Measurements from ENCODE around the gene CTCF.

Gene CTCF

DNA sequence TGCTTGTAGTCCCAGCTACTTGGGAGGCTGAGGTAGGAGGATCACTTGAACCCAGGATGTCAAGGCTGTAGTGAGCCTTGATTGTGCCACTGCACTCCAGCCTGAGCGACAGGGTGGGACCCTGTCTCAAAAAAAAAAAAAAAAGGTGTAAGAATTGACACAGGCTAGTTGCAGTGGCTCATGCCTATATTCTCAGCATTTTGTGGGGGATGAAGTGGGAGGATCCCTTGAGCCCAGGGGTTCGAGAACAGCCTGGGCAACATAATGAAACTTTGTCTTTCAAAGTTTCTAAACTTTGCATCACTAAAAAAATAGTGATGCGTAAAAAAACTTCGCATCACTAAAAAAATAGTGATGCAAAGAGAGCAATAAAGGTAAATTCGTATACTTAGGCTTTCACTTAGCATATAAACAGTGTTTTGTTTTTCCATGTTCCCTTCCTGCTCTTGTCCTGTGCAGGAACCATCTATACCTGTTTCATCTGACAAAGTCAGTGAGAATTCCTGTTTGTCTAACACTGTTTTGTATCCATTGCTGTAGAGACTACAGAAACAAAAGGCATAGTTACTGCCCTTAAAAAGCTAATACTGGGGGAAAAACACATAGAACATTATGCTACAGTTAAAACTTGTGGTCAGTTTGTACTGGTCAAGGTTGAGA lies 32.1 kb downstream of the CTCF start:
- DNase-seq: no peak

DNA sequence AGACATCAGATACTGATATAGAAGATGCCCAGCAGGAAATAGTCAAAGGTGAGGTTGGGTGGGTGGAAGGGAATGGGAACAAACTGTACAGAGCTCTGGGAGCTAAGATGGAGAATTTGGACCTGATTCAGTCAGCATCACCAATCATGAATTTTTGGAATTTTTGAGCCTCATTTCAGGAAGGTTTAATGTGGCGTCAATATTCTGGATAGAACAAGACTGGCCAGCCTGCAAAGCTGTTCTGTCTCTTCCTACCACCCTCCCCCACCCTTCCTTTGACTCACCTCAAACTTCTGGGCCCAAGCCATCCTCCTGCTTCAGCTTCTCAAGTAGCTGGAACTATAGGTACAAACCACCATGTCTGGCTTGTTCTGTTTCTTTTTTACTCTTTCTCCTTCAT lies 32.6 kb downstream of the CTCF start:
- no peak for DNase-seq

DNA sequence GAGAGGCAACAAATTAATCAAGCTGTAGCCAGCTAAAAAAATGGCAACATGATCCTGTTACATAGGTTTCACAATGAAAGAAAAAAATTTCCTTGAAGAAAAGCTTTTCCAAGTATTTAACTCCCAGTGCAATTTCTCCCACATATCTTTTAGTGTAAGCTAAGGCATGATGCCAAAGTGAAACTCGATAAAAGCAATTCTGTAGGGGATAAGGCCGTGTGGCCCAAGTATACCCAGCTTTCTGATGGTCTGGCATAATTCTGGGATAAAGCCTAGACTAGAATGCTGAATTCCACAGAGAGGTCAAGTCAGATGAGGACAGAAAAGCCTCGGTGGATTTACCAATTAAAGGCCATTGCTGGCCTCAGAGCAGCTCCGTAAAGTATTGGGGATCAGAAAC lies 36.2 kb downstream of the CTCF start:
- DNase-seq: no peak

DNA sequence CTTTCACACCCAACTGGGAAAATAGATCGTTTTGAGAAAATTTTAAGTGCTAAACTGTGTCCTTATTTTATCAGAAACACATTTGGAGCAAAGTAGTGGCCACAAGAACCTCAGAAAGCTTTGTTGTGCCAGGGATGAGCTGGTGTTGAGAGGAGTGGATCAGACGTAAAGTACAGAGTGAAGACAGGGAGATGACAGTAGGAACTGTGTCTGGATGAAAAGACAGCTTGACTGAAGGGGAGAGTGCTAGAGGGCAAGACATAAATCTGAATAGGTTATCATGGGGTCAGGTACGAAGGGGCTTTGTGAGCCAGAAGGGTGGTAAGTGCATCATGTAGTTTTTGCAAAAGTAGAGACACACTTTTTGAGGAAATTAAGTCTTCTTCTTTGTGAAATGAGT lies 43.3 kb downstream of the CTCF start:
- DNase-seq: no peak

DNA sequence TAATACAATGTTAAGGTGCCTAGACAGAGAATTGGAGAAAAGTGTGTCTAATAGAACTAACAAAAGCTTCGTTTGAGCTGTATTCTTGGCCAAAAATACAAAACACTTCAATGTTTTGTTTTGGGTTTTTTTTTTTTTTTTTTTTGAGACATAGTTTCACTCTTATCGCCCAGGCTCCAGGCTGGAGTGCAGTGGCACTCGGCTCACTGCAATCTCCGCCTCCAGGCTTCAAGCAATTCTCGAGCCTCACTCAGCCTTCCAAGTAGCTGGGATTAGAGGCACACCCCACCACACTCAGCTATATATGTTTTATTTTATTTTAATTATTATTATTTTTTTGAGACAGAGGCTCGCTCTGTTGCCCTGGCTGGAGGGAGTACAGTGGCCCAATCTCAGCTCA lies 44.3 kb downstream of the CTCF start:
- no peak for DNase-seq

DNA sequence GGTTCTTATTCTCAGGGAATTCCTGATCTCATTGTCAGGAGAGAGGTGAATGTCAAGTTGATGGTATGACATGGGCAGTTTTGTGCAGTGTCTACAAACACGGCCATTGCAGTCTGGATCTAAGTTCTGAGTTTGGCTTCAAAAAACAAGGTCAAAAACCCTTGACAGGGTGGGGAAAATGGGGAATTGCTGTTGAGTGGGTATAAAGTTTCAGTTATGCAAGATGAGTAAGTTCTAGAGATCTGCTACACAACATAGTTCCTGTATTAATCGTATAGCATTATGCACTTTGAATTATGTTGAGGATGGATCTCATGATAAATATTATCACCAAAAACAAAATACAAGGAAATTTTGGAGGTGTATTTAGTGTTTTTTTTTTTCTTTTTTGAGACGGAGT lies 46.0 kb downstream of the CTCF start:
- DNase-seq: no peak

DNA sequence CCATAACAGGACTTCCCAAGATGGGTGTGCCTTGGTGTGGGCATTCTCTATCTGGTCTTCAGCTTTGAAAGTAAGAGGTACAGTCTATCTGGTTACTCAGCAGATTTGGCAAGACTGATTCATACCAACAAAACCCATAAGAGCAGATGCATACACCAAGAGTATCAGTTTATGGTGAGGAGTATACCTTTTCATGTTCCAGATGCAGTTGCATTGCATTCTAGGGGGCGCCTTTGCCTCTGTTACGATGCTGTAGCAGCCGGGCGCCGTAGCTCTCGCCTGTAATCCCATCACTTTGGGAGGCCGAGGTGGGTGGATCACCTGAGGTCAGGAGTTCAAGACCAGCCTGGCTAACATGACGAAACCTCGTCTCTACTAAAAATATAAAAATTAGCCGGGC lies 51.5 kb downstream of the CTCF start:
- no peak for DNase-seq

DNA sequence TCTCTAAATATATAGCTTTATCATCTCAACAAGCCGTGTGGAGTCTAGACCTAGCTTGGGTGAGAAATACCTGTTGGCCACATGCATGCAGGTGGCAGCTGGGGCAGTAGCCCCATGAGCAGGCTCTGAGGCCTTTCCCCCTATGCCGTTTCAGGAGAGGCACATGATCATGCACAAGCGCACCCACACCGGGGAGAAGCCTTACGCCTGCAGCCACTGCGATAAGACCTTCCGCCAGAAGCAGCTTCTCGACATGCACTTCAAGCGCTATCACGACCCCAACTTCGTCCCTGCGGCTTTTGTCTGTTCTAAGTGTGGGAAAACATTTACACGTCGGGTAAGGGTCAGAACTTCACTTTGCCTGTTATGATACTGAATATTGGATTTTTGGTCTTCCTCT lies 65.9 kb downstream of the CTCF start:
- no peak for DNase-seq

DNA sequence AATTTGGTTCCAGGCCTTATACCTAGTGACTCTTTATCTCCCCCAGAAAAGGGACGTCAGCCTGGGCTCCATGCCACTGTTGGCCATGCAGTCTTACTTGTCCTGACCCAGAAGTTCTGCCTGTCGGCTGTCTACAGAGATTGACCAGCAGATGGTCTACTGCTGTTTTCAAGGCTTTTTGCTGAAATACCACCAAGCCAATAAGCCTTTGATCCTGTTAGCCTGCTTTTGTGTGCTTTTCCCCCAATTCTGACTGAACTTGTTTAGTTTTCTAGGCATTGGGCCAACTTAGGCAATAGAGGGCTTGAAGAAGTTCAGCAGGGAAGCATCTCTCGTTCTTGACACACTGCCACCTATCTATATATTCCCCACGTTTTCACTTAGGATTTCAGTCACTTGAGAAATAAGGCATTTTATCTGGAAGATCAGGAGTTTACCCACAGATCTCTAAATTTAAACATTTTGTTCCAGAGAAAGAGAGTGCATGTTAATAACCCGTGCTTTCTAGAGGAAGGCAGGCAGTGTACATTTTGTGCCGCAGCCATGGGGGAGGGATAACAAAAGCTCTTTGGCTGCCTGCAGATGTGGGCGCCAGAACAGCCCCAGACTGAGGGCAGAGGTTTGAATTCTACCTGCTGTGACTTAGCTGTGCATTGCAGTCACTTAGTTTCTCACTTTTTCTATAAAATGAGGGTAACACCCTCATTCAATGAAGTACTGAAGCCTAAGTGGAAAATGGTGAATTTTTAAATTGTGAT lies 70.3 kb downstream of the CTCF start:
- peak in 20 of 56 donors; percentile 11 to 66 (median 28) for DNase-seq

DNA sequence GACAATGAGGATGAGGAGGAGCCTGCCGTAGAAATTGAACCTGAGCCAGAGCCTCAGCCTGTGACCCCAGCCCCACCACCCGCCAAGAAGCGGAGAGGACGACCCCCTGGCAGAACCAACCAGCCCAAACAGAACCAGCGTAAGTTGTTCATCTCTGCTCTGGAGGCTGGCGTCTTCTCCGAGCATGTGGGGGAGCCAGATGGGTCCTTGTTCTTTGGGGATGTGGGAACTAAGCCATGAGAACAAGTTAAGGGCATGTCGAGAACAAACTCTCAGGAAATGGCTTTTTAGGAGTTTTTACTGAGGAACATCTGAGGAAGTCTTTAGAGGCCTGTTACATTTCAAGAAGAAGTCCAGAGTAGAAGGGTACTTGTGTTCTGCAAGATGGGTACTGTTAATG lies 74.4 kb downstream of the CTCF start:
- no peak for DNase-seq

DNA sequence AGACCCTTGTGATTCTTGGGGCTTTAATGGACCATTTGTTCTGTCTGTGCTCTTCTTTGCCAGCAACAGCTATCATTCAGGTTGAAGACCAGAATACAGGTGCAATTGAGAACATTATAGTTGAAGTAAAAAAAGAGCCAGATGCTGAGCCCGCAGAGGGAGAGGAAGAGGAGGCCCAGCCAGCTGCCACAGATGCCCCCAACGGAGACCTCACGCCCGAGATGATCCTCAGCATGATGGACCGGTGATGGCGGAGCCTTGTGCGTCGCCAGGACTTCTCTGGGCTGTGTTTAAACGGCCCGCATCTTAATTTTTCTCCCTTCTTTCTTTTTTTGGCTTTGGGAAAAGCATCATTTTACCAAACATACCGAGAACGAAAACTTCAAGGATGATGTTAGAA lies 75.3 kb downstream of the CTCF start:
- no peak for DNase-seq

DNA sequence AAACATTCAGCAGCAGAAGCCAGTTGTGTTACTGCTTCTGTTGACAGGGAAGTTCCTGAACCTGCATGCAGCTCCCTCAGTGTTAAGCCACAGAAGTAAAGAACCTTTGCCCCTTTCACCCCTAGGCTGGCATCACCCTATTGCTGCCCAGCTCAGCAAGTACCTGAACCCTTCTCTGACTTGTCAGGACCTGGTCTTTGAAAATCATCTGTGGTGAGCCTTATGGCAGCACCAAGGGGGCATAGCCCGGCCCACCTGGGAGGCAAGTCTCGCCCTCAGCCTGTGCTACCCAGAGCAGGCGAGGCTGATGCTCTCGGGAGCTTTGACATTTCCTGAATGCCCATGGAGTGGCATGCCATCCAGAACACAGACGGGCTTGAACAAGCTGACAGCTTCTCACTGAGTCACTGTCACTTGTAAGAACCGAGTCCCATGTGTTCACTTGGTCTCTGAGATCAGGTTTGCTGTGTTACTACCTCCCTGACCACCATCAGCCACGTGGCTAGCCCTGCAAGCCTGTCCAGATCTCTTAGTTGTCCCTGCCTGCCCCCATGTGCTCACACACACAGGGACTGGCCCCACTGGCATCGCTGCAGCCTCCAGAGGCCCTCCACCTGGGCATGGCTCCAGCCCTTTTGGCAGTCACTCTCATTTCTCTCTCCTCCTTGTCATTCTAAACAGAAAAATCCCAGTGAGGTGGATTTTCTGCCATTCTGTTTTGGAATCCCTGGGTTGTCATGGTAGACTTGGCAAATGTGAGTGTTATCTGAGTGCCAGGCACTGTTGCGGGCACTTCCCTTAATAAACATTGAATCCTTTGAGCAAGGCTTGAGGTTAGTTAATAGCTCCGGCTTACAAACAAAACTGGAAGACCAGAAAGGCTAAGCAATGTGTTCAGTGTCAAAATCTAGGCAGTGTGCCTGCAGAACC lies 79.7 kb downstream of the CTCF start:
- peak in 46 of 56 donors; percentile 8 to 84 (median 47) for DNase-seq

DNA sequence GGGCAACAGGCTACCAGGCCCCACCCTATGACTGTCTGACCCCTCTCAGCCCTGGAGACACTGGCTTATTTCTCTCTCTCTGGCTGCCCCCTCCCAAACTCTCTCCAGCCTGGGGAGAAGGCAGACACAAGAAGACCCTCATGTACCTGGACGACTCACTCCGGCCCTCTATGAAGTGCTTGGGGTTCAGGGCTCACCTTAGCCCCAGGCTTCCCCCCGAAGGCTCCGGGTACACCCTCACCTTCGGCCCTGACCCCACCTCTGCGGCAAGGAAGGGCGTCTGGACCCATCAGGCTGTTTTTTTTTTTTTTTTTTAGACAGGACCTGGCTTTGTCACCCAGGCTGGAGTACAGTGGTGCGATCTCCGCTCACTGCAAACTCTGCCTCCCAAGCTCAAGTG lies 81.7 kb downstream of the CTCF start:
- DNase-seq: no peak

DNA sequence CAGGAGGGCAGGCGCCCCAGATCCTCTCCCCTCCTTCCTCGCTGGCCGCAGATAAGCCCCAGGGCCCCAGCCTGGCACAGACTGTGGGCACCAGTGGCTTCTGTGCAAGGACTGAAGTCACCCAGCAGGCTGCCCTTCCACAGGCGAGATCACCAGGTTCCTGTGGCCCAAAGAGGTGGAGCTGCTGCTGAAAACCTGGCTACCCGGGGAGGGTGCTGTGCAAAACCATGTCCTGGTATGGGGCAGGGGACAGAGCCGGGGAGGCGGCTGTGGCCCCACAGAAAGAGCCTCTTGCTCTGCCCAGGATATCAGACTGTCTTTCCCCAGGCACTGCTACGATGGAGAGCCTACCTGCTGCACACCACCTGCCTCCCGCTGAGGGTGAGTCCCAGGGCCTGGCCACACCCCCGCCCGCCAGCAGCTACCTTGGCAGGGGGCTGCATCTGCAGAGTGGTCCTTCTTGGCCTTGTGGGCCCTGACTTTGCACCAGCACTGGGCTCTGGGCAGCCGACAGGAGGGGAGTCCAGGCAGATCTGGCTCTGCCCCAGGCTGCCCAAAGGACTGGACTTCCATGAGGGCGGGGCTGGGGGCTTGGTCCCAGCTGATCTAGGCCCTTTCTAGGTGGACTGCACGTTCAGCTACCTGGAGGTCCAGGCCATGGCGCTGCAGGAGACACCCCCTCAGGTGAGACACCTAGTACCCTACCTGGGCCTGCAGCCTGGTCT lies 83.2 kb downstream of the CTCF start:
- DNase-seq: no peak

DNA sequence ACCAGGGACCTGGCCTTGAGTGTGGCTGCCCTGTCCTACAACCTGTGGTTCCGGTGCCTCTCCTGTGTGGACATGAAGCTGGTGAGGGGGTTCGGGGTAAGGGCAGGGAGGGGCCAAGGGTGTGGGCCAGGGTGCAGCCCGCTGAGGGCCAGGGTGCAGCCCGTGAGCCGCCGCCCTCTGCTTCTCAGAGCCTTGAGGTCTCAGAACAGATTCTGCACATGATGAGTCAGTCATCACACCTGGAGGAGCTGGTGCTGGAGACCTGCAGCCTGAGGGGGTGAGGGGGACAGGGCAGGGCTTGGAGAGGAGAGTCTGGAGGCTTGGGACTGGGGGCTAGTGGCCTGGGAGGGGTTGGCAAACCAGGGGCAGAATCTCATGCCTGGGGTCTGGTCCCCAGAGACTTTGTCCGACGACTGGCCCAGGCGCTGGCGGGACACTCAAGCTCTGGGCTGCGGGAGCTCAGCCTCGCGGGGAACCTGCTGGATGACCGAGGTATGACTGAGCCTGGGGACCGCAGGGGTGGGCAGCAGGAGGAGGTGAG lies 84.9 kb downstream of the CTCF start:
- no peak for DNase-seq

DNA sequence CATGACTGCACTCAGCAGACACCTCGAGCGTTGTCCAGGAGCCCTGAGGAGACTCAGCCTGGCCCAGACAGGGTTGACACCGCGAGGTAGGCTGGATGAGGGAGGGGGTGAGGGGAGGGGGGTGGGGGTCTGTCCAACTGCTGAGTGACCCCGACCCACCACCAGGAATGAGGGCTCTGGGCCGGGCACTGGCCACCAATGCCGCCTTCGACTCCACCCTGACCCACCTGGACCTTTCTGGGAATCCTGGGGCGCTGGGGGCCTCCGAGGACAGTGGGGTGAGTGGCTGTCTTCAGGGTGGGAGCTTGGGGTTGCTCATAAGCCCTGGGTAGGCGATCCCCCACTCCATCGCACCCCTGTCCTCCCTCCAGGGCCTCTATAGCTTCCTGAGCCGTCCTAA lies 85.4 kb downstream of the CTCF start:
- DNase-seq: no peak

DNA sequence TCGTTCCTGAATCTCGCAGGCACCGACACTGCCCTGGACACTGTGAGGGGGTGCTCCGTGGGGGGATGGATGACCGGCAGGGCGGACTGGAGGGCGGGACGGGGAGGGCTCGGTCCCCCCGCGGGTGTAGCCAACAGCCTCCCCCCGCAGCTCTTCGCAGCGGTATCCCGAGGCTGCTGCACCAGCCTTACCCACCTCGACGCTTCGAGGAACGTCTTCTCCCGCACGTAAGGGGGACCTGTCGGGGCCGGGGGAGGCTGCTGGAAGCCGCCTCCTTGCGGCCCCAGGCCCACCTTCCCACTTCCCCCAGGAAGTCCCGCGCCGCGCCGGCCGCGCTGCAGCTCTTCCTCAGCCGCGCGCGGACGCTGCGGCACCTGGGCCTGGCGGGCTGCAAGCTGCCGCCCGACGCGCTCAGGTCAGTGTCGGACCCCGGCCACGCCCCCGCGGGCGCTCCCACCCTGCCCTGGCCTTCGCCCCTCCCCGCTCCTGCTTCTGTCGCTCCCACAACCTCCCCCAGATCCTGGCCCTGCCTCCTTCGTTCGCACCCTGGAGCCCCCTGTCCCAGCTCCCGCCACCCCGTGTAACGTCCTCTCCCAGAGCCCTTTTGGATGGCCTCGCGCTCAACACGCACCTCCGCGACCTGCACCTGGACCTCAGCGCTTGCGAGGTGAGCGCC lies 85.9 kb downstream of the CTCF start:
- no peak for DNase-seq

DNA sequence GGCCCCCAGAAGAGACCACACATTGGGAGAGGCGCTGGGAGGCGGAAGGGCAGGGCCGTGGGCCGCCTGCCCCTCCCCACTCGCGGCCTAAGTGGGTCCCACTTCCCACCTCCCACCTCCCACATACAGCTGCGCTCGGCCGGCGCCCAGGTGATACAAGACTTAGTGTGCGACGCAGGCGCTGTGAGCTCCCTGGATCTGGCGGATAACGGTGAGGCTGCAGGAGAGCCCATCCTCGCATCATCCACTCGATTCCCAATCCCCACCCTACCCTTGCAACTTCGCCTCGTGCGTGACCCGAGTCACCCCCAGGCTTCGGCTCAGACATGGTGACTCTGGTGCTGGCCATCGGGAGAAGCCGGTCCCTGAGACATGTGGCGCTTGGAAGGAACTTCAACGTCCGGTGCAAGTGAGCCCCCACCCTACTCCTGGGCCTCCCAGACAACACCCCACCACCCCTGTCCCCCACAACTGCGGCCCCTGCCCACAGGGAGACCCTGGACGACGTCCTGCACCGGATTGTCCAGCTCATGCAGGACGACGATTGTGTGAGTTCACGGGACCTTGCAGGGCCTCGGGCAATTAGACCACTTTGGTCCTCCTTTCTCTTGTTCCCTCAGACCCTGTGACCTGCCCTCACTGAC lies 86.6 kb downstream of the CTCF start:
- peak in 2 of 56 donors; percentile 3 to 19 for DNase-seq

DNA sequence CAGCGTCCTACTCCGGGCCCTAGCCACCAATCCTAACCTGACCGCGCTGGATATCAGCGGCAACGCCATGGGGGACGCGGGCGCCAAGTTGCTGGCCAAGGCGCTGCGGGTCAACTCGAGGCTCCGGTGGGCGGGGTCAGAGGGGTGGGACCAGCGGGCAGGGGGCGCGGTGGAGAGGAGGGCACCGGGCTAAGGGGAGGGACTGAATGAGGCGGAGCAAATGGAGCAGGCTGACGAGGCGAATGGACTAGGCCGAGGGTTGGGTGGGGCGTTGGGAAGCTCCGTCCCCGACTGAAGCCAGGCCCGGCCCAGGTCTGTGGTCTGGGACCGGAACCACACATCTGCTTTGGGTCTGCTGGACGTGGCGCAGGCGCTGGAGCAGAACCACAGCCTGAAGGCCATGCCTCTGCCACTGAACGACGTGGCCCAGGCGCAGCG lies 87.2 kb downstream of the CTCF start:
- DNase-seq: no peak

DNA sequence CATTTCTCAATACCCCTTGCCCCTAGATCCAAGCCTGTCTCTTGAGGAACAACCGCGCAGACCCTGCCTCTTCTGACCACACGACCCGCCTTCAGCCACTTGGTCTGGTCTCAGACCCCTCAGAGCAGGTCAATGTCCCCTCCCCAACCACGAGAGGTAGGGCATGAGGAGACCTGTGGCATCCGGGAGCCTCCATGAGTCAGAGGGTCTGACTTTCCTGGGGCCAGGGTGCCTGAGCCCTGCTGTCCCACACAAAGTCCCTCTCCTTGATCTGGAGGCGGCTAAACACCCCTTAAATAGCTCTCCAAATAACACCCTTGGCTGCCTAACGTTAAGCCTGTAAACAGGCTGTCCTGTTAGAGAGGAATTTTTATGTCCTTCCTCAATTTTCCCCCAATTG lies 87.7 kb downstream of the CTCF start:
- DNase-seq: no peak

All from nucleus accumbens (tissue), 56 donors.